GM21381 (cell line): ENCODE results near the gene AKR1A1.
A peak's percentile ranks its signal among the peaks of the same experiment; 100 is the strongest.
"Not testable (repeated sequence)": the region's sequence is repeated elsewhere in the genome, so short reads cannot be mapped to it uniquely, and the experiment has no call there.

Source experiments
- ATAC-seq: cut with Tn5 transposase; IDR thresholded peaks from one replicate; pipeline ENCODE4 v1.9.1; 2021; ENCODE audit warnings: mild to moderate bottlenecking, moderate library complexity; ENCODE audit not compliant: unreplicated experiment

Gene AKR1A1

DNA sequence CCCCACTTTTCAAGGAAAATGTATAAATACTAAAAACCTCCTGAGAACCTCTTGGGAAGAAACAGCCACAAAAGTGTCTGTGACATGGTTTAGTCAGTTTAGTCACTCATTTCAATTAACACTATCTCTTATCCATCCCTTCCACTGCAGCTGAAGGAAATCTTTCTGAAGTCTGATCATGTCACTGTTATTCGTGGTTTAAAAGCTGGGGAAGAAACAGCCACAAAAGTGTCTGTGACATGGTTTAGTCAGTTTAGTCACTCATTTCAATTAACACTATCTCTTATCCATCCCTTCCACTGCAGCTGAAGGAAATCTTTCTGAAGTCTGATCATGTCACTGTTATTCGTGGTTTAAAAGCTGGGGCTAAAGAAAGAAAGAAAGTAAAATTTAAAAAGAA lies 27.1 kb upstream of the AKR1A1 start:
- ATAC-seq = not testable (repeated sequence)

DNA sequence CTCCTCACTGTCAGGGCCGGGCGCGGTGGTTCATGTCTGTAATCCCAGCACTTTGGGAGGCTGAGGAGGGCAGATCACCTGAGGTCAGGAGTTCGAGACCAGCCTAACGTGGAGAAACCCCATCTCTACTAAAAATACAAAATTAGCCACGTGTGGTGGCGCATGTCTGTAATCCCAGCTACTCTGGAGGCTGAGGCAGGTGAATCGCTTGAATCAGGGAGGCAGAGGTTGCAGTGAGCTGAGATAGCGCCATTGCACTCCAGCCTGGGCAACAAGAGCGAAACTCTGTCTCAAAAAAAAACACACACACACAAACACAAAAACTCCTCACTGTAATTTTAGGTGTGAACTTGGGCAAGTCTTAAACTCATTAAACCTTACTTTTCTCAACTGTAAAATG lies 26.7 kb upstream of the AKR1A1 start:
- not testable (repeated sequence) for ATAC-seq

DNA sequence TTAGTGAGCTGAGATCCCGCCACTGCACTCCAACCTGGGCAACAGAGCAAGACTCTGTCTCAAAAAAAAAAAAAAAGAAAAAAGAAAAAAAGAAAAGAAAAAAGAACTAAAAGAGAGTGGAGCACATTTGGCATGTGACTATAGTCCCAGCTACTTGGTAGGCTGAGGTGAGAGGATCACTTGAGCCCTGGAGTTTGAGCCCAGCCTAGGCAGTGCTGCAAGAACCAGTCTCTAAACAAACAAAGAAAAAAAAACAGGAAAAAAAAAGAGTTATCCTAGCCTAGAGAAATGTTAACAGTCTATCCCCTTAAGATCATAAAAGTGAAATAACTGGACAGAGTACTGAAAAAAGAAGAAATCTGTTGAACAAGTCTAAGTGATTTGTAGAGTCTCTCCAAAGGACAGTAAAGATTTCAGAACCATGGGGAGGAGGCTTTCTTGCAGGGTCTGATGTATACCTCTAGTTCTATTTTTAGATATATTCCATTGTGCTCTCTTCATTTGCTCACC lies 24.4 kb upstream of the AKR1A1 start:
- no peak for ATAC-seq

DNA sequence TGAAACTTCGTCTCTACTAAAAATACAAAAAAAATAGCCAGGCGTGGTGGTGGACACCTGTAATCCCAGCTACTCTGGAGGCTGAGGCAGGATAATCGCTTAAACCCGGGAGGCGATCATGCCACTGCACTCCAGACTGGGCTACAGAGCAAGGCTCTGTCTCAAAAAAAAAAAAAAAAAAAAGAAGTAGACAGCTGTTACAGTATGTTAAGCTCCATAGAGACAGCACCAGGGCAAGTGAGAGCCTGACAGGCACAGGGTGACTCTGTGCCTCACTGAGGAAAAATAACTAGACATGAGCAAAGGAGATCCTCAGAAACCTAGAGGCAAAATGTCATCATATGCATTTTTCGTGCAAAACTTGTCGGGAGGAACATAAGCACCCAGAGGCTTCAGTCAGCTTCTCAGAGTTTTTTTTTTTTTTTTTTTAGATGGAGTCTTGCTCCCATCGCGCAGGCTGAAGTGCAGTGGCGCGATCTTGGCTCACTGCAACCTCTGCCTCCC lies 19.9 kb upstream of the AKR1A1 start:
- no peak for ATAC-seq

DNA sequence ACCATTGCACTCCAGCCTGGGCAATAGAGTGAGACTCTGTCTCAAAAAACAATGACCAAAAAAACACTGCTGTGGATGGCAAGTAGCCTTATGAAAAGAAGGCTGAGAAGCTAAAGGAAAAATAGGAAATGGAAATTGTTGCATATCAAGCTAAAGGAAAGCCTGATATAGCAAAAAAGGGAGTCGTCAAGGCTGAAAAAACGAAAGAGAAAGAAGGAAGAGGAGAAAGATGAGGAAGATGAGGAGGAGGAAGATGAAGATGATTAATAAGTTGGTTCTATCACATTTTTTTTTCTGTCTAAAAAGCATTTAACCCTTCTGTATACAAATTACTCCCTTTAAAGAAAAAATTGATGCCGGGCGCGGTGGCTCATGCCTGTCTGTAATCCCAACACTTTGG lies 18.8 kb upstream of the AKR1A1 start:
- no peak for ATAC-seq

DNA sequence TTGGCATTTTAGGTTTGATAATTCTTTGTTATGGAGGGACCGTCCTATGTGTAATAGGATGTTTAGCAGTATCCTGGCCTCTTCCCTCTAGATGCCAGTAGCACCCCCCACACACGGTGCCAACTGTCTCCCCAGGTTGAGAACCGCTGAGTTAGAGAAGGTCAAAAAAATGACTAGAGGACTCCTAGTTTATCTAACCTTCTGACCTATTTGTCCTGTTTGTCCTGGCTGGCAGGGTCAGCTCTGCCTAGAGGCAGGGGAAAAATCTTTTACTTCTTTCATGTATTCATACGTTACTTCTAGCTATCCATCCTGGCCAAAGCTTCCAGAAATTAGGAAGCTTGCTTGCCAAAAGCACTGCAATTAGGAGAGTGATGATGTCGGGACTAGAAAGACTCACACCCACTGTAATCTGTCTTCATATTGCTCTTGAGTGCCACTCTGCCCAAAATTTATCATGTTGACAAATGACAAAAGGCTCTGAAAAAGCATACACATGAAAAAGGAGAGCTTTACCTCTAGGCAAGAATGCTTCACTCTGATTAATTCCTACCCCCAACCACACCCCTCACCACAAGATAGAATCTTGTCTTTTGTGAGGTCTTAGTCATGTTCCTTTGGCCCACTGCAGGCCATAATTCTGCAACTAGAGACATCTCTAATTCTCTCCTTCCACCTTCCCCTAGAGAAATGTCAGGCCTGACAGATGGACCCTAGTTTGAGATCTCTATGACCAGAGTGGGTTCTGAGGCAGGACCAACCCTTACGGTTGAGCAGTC lies 14.4 kb upstream of the AKR1A1 start:
- ATAC-seq = no peak

DNA sequence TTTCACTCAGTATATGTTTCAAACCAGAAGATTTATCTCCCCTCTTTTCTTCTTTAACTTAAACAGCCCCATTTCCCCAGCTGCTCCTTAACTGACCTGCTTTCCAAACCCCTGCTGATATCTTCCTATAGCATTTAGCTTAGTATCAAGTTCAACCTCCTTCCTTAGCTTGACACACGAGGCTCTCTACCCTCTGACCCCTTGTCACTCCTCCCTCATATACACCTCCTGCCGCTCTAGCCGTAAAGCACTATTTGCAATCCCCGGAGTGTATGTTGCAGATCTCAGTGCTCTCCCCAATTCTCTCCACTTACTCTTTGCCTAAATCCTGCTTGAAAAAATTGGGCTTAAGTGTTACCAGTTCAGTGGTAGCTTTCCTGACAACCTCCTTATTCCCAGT lies 13.7 kb upstream of the AKR1A1 start:
- no peak for ATAC-seq

DNA sequence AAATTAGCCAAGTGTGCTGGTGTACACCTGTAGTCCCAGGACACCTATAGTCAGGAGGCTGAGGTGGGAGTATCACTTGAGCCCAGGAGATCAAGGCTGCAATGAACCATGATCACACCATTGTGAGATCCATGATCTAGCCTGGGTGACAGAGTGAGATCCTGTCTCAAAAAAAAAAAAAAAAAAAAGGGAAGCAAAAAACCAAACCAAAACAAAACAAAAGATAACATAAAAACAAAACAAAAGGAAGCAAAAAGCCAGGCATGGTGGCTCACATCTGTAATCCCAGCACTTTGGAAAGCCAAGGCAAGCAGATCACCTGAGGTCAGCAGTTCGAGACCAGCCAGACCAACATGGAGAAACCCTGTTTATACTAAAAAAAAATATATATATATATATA lies 9.4 kb upstream of the AKR1A1 start:
- ATAC-seq = no peak

DNA sequence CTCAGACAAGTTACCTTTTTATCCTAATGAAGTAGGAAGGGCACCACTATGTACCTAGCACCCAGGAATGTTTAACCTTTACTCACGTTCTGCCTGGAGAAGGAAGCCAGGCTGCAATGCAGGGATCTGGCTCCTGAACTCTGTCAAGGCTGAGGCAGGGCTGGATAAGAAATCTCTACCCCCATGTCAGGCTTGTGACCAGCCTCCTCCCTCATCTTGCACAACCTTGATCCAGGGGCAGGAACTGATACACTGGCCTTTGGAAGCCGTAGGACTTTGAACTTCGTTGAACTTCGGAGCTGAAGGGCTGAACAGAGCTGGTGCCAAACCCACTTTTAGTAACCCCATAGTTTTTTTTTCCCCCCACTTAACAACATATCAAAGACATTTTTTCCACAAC lies 8.0 kb upstream of the AKR1A1 start:
- no peak for ATAC-seq

DNA sequence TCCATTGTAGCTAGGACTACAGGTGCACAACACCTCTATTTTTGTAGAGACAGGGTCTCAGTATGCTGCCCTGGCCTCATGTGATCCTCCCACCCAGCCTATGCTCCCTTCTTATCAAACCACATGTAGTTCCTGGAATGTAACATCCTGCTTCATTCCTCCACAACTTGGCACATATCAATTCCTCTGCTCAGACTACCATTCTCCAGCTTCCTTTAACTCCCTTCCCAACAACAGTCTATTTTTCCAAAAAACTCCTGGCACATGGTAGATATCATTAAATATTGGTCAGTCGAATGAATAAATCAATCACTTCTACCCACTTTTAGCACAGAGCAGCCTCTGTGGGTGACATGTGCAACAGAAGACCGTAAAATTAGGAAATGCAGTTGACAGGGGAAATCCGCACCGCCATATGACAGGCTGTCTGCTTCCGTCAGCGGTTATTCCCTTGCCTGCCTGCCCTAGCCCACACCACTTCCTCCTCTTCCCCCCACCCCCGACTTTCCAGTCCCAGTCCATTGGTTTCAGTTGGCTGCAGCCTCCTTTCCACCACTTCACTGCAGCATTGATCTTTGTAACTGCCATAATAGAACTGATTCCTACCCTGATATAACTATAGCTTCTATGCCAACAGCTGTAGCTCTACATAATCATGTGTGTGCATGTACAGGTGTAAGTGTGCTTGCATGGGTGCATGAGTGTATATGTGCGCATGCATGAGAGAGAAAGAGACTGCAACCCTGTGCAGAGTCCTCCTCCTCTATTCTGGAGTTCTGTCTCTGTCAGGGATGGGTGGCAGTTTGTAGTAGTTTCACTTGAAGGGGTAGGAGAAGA lies 6.8 kb upstream of the AKR1A1 start:
- ATAC-seq = no peak

DNA sequence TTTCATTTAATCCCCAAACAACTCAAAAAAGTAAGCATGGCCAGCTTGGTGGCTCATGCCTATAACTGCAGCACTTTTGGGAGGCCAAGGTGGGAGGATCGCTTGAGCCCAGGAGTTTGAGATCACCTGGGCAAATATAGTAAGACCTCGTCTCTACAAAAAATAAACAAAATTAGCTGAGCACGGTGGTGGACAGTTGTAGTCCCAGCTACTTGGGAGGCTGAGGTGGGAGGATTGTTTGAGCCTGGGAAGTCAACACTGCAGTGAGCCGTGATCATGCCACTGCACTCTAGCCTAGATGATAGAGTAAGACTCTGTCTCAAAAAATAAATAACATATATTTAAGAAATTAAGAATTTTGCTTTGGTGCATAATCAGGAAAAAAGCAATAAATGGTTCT lies 6.1 kb upstream of the AKR1A1 start:
- no peak for ATAC-seq

DNA sequence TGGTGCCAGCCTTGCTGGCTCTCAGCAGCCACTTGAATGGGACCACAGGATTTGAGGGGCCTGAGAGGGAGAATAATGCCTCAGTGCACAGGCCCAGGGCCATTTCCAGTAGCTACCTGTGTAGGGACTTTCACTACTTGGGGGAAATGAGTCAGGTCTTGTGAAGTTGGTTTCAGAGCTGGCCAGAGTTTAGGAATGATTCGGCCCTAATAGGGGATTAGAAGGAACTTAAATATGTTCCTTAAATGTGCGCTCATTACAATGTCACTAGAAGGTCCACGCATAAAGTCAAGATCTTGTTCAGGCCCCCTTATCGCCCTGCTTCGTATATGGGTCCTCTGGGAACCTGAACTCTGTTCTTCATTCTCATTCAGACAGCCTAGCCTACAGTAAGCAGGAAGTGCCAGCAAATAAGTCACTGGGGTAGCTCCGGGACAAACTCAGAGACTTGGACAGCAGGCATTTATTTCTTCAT lies 5.6 kb upstream of the AKR1A1 start:
- ATAC-seq = peak; percentile 49

DNA sequence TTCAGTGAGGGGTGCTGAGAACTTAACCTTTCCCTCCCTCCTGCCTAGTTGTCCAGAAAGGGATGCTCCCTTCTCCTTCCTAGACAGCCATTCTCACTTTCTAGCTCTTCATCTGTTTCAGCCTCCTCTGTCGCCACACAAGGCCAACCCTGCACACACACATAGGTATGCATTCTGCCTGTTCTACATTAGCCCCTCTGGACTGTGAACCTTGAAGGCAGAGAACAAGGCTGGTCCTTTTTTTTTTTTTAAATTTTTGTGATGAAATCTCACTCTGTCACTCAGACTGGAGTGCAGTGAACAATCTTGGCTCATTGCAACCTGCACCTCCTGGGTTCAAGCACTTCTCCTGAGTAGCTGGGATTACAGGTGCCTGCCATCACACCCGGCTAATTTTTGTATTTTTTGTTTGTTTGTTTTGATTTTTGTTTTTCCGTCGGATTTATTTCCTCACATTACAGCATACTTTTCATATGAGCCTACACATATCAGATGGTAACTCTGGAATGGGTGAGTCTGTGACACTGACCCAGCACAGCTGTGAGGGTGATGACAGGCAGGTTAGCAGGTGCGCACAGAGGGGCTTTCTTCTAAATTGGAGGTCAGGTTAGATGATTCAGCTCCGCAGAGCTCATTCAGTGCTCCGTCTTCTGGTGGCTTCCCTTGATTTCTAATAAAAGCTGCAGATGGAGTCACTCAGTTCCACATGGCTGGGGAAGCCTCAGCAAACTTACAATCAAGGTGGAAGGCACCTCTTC lies 4.9 kb upstream of the AKR1A1 start:
- no peak for ATAC-seq

DNA sequence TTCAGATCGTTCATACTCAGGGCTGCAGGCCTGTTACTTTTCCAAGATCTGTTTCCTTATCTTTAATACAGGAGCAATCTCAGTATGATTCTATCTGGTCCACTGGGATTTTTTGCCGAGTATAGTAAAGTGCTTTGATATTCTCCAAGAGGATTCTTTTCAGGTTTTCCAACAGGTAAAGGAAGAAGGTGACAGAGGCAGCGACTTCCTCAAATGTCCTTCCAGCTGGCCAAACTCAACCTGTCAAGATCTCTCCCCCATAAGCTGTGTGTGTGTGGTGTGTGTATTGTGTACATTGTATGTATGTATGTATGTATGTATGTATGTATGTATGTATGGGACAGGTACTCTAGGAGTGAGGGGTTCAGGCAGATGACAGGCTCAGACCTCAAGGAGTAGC lies 1.1 kb downstream of the AKR1A1 start:
- no peak for ATAC-seq

DNA sequence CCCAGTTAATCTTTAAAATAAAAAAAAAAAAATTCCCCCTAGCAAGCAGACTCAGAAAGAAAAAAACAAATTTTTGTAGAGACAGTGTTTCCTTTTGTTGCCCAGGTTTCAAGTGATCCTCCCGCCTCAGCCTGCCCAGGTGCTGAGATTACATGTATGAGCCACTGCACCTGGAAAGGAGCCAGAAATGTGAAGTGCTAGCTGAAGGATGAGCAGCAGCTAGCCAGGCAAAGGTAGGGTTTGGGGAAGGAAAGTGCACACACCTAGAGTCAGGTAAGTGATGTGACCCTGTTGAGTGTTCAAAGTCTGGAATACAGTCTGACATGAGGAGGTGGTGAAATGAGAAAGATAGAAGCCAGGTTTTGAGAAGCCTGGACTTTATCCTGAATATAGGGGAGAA lies 1.7 kb downstream of the AKR1A1 start:
- ATAC-seq = no peak

DNA sequence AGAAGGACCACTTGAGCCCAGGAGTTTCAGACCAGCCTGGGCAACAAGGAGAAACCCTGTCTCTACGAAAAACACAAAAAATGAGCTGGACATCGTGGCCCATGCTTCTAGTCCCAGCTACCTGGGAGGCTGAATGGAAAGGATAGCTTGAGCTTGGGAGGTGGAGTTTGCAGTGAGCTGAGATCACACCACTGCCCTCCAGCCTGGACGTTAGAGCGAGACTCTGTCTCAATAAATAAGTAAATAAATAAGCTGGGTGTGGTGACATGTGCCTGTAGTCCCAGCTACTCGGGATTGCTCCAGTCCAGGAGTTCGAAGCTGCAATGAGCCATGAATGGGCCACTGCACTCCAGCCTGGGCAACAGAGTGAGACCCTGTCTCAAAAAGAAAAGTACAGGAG lies 3.6 kb downstream of the AKR1A1 start:
- ATAC-seq = no peak

DNA sequence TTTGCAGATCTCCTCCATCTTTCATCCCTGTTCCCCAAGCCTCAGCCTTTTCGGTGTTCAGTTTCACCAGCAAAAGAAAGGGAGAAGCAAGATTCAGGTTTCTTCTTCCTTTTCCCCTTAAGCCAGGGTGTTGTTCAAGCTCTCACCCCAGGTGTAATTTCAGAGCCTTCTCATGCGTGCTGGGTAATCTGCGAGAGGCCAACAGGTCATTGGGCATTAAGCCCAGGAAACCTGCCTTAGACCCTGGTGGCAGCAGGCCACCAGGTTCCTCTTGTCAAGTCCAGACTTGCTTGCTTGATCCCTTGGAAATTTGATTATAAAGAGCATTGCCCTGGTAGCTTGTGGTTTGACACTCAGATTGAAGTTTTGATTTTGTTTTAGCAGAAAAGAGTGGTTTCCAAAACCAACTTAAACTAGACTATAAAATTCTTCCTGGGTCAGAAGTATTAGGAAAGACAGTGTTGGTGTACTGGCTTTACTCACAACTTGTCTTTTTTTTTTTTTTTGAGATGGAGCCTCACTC lies 6.9 kb downstream of the AKR1A1 start:
- no peak for ATAC-seq

DNA sequence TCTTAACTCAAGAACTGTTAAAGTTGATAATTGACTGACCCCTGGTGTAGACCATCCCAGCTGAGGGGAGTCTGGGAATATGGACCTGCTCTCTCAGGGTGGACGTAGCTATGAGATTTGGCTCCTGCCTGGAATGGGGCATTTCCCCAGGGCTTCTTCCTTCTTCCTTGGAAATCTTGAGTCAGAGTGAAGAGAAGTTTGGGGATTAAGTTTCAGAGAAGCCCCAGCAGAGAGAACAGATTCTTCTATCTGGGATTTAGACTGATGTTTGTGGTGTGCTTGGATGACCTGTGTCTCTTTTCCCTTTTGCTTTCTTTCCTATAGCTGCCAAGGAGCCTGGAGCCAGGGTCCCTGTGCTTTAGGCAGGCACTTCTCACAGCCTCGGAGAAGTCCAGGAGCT lies 13.2 kb downstream of the AKR1A1 start:
- no peak for ATAC-seq

DNA sequence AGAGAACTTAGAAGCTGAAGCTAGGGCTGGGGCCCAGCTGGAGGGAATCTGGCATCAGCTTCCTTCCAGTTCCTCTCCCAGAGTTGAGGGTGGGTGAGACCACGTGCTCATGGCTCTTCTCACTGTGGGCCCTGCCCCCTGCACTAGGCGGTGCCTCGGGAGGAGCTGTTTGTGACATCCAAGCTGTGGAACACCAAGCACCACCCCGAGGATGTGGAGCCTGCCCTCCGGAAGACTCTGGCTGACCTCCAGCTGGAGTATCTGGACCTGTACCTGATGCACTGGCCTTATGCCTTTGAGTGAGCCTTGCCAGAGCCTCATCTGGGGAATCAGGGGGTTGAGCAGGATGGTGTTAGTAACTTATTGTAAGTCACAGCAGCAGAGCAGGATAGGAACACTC lies 16.1 kb downstream of the AKR1A1 start:
- no peak for ATAC-seq

DNA sequence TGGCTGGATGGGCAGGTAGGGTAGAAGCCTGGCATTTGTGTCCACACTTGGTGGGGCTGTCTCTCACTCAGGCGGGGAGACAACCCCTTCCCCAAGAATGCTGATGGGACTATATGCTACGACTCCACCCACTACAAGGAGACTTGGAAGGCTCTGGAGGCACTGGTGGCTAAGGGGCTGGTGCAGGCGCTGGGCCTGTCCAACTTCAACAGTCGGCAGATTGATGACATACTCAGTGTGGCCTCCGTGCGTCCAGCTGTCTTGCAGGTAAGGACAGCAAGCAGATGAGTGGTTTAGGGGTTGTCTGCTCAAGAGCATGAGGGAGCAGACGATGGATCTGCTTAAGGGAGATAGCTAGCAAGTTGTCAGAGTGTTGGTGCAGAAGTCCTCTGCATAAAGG lies 17.3 kb downstream of the AKR1A1 start:
- no peak for ATAC-seq

DNA sequence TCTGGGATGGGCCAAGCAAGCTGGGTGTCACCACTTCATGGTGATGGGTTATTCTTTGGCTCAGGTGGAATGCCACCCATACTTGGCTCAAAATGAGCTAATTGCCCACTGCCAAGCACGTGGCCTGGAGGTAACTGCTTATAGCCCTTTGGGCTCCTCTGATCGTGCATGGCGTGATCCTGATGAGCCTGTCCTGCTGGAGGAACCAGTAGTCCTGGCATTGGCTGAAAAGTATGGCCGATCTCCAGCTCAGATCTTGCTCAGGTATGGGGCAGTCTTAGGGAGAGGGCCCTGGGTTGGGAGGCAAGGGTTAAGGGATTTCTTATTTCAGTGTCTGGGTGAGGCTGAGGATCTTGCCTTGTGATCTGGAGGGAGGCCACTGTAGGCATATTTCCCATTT lies 17.8 kb downstream of the AKR1A1 start:
- no peak for ATAC-seq
